Muscle layer of colon (tissue), 2 donors: ENCODE measurements around the gene SLAMF6.

Experiments used
- H3K27ac ChIP-seq: one replicate; pipeline ENCODE4 v1.7.0; 2013; ENCODE audit warnings: low read depth, mild to moderate bottlenecking, low read length, moderate library complexity
- H3K27me3 ChIP-seq, 2 donors: one replicate each; pipeline ENCODE4 v1.7.0; 2013; ENCODE audit warnings: low read length in 2 of 2, mild to moderate bottlenecking in 2 of 2; ENCODE audit not compliant: insufficient read depth in 2 of 2, control insufficient read depth in 1 of 2
- H3K36me3 ChIP-seq: one replicate; pipeline ENCODE4 v1.7.0; 2013; ENCODE audit warnings: mild to moderate bottlenecking, low read length; ENCODE audit not compliant: insufficient read depth
- H3K4me1 ChIP-seq: one replicate; pipeline ENCODE4 v1.7.0; 2013; ENCODE audit warnings: mild to moderate bottlenecking, low read length; ENCODE audit not compliant: insufficient read depth
- H3K4me3 ChIP-seq, 2 donors: one replicate each; pipeline ENCODE4 v1.7.0; 2013; ENCODE audit warnings: low read length in 2 of 2, low read depth in 1 of 2, mild to moderate bottlenecking in 1 of 2, moderate library complexity in 1 of 2
- H3K9ac ChIP-seq: one replicate; pipeline ENCODE4 v1.7.0; 2013; ENCODE audit warnings: low read length
- H3K9me3 ChIP-seq: one replicate; pipeline ENCODE4 v1.7.0; 2013; ENCODE audit warnings: mild to moderate bottlenecking, low read length
- donor health status: abdominal sarcoma.
- donor health status: Adenocarcinoma of cecum.

Gene SLAMF6

GRCh38 chr1:160437432-160438316 is 85.4 kb downstream of the SLAMF6 start:
- no peak overlapping the region for H3K9ac ChIP-seq
- H3K4me3 ChIP-seq: no peak overlapping the region

GRCh38 chr1:160436966-160437365 is 86.1 kb downstream of the SLAMF6 start:
- Histone ChIP-seq H3K4me3 (no peak overlapping the region), H3K9ac (no peak overlapping the region), H3K27ac (no peak overlapping the region), H3K4me1 (no peaks in the 10 kb centered on the region), H3K9me3 (no peaks in the 10 kb centered on the region), H3K36me3 (no peaks in the 10 kb centered on the region), H3K27me3 (no peaks in the 10 kb centered on the region)

More at GRCh38 chr1:160437432-160438316, 85.4 kb downstream of the SLAMF6 start:
- H3K9me3 ChIP-seq: no peaks in the 10 kb centered on the region
- no peak overlapping the region for H3K27ac ChIP-seq
- H3K36me3 ChIP-seq: no peaks in the 10 kb centered on the region
- no peaks in the 10 kb centered on the region for H3K27me3 ChIP-seq
- H3K4me1 ChIP-seq: no peaks in the 10 kb centered on the region
